ENCODE results near the gene HAS3.
"Not testable (repeated sequence)": the region's sequence is repeated elsewhere in the genome, so short reads cannot be mapped to it uniquely, and the experiment has no call there.

Gene HAS3

GRCh38 chr16:69118468-69118867 lies 13.0 kb downstream of the HAS3 start:
- DNase-seq, result no peak

- DNase-seq, result no peak
Measured at GRCh38 chr16:69118994-69119393, 13.5 kb downstream of the HAS3 start.

GRCh38 chr16:69119536-69119935 lies 14.1 kb downstream of the HAS3 start:
- DNase-seq, result no peak

GRCh38 chr16:69120096-69120664 lies 14.7 kb downstream of the HAS3 start:
- no peak for DNase-seq

- DNase-seq, result peak; percentile 41
Measured at GRCh38 chr16:69123910-69124309, 18.5 kb downstream of the HAS3 start.

- DNase-seq, result not testable (repeated sequence)
Measured at GRCh38 chr16:69124406-69124805, 19.0 kb downstream of the HAS3 start.

- DNase-seq, result not testable (repeated sequence)
Measured at GRCh38 chr16:69124961-69125360, 19.5 kb downstream of the HAS3 start.

GRCh38 chr16:69126221-69126620 lies 20.8 kb downstream of the HAS3 start:
- DNase-seq, result no peak

GRCh38 chr16:69126801-69127200 lies 21.3 kb downstream of the HAS3 start:
- not testable (repeated sequence) for DNase-seq

GRCh38 chr16:69127966-69128510 lies 22.6 kb downstream of the HAS3 start:
- no peak for DNase-seq

- no peak for DNase-seq
Measured at GRCh38 chr16:69130461-69130860, 25.0 kb downstream of the HAS3 start.

- DNase-seq, result no peak
Measured at GRCh38 chr16:69131167-69131838, 25.9 kb downstream of the HAS3 start.

- peak; percentile 67 for DNase-seq
Measured at GRCh38 chr16:69131839-69132423, 26.5 kb downstream of the HAS3 start.

GRCh38 chr16:69132424-69133252 lies 27.2 kb downstream of the HAS3 start, which contains the start of the genes CHTF8 and UTP4:
TSS of gene CHTF8 (minus strand) at chr16:69132588. CDS start at chr16:69121458, 11,130 bp downstream.
TSS of gene UTP4 (plus strand) at chr16:69132649. CDS start at chr16:69133460, 811 bp downstream.
- peak; percentile 82 for DNase-seq

GRCh38 chr16:69133373-69133954 lies 28.0 kb downstream of the HAS3 start:
- DNase-seq, result no peak

GRCh38 chr16:69138608-69139007 lies 33.2 kb downstream of the HAS3 start:
- DNase-seq, result no peak

GRCh38 chr16:69139464-69139863 lies 34.0 kb downstream of the HAS3 start:
- not testable (repeated sequence) for DNase-seq

GRCh38 chr16:69141014-69141413 lies 35.6 kb downstream of the HAS3 start:
- DNase-seq, result no peak

GRCh38 chr16:69141936-69142335 lies 36.5 kb downstream of the HAS3 start:
- no peak for DNase-seq

- DNase-seq, result no peak
Measured at GRCh38 chr16:69143116-69143515, 37.7 kb downstream of the HAS3 start.

GRCh38 chr16:69145658-69146057 lies 40.2 kb downstream of the HAS3 start:
- no peak for DNase-seq

GRCh38 chr16:69149621-69150020 lies 44.2 kb downstream of the HAS3 start:
- not testable (repeated sequence) for DNase-seq
